ENCODE data around the gene BTBD16. TPM values are rescaled to one million over a fixed set of nuclear protein-coding genes. Genes with fewer than 3 reads are reported as not detected.
A peak's percentile ranks its signal among the peaks of the same experiment; 100 is the strongest.

The BTBD16 gene
- total RNA-seq, 2 experiments from 2014 or later = not detected

DNA sequence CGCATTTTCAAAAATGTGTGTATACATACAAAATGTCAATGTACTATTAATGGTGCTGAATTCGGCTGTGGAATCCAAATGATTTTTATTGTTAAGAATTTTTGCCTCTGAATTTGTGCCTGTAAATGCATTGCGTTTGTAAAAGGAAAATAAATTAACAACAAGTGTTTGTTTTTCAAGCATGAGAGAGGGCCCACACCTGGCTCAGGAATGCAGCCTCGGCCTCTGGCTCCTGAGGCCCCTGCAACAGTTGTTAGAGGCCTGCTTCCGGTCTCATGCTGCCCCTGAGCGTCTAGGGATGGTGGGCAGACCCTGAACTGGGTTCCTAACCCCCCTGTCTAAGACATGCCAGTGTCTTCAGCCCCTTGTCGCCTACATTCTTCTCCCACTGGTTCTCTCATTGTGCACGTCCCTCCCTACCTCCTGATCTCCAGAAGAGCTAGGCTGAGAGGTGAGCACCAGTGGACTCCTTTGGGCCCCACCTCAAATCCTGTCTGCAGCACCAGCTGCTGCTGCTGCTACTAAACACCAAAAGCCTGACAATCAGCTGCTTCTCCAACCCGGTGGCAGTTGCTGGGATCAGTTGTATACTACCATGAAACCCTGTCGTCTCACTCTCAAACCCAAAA lies 1.9 kb upstream of the BTBD16 start:
- no peaks in the 10 kb centered on the region for H3K9me3 Mint-ChIP-seq
- H3K36me3 Mint-ChIP-seq (ENCODE audit: low read depth) = no peaks in the 10 kb centered on the region
- DNase-seq = no peak
- H3K4me1 Mint-ChIP-seq = no peaks in the 10 kb centered on the region
- no peak overlapping the region for H3K4me3 Mint-ChIP-seq
- no peak overlapping the region for H3K27ac Mint-ChIP-seq
- POLR2A ChIA-PET = no interaction called here
- CTCF ChIA-PET = interaction anchor here (0.6 to 2.7 kb wide), 6 partner anchors 7 to 244 kb away, joined by 3 to 23 read pairs (median 8); no protein-coding TSS in a partner anchor
- peaks cover 9% of the 10 kb centered on the region for H3K27me3 Mint-ChIP-seq

DNA sequence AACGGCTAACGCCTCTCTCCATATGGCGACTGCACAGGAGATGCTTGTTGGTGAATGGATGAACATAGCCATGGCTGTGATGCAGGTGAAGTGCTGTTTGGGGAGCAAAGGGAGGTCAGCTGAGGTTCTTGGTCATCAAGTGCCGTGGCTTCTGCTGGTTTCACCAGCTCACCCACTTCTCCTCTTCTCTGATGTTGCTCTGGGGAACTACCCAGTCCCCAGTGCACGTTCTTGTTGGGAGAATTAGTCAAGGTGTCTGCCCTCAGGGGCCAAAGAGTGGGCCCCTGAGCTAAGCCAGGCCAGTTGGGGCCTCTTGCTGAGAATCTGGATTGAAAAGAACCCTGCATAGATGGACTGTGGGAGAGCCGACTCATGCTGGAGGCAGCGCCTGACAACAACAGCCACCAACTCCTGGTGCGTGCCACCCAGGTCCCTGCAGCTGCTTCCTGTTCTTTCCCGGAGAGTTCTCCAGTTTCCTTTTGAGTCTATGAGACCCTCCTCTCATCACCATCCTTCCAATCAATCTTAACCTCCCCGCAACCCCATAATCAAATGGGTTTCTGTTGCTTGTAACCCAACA lies 3.0 kb downstream of the BTBD16 start:
- Mint-ChIP-seq H3K4me3 (no peak overlapping the region), H3K4me1 (no peaks in the 10 kb centered on the region), H3K36me3 (ENCODE audit: low read depth) (no peaks in the 10 kb centered on the region), H3K9me3 (no peaks in the 10 kb centered on the region), H3K27ac (no peak overlapping the region), H3K27me3 (peaks cover 2% of the 10 kb centered on the region)
- no peak for DNase-seq
- ChIA-PET CTCF (no interaction called here), POLR2A (no interaction called here)

DNA sequence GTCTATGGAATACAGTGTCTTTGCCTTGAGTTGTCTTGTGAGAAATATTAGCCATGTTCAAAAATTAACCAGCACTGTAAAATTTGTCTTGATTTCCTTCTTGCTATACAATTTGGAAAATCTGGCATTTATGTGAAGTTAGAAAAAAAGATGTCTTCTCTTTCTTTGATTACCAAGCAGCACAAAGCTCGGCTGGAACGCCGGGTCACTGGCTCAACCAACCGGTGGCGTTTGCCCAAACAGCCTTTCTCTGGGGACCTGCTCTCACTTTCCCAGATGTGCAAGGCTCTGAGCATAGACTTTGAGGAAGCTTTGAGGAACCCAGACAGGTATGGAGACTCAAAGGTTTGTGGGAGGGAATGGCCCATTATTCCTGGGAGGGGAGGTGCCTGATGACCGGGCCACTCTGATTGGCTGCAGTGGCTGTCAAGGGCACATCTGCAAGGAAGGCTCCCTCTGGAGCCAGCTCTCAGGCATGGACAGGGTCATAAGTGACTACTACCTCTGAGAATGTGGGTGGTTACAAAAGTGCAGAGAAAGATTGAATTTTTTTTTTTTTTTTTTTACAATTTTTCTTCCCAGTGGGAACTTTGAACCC lies 5.6 kb downstream of the BTBD16 start:
- no peak overlapping the region for H3K4me3 Mint-ChIP-seq
- ChIA-PET POLR2A (no interaction called here), CTCF (interaction anchor here (1.0 to 1.3 kb wide), 2 partner anchors 8 to 162 kb away, joined by 3 read pairs; no protein-coding TSS in a partner anchor)
- no peaks in the 10 kb centered on the region for H3K4me1 Mint-ChIP-seq
- peaks cover 7% of the 10 kb centered on the region for H3K27me3 Mint-ChIP-seq
- no peak overlapping the region for H3K27ac Mint-ChIP-seq
- no peak for DNase-seq
- H3K36me3 Mint-ChIP-seq (ENCODE audit: low read depth) = no peaks in the 10 kb centered on the region
- H3K9me3 Mint-ChIP-seq = no peaks in the 10 kb centered on the region

DNA sequence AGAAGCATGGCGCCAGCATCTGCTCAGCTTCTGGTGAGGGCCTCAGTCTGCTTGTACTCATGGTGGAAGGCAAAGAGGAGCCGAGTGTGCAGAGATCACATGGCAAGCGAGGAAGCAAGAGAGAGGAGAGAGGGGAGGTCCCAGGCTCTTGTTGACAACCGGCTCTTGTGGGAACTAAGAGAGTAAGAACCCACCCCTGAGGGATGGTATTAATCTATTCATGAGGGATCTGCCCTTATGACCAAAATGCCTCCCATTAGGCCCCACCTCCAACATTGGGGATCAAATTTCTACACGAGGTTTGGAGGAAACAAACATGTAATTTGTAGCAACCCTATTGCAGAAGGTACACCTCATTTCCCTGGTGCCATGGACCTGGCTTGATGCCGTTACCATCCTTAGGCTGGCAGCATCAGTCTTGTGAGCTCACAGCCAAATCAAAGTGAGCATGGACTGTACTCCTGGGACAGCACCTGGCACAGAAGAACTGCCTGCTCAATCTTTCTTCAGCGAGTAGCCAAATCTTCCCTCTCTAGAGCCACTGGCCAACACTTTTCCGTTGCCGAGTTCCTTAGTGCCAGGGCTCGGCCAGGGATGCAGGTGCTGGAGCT lies 6.5 kb downstream of the BTBD16 start:
- Mint-ChIP-seq H3K27me3 (peaks cover 7% of the 10 kb centered on the region), H3K36me3 (ENCODE audit: low read depth) (no peaks in the 10 kb centered on the region), H3K4me1 (no peaks in the 10 kb centered on the region), H3K9me3 (no peaks in the 10 kb centered on the region), H3K4me3 (no peak overlapping the region), H3K27ac (no peak overlapping the region)
- no peak for DNase-seq
- POLR2A ChIA-PET = no interaction called here
- CTCF ChIA-PET = interaction anchor here (1.1 to 3.5 kb wide), 2 partner anchors 10 to 21 kb away, joined by 4 to 14 read pairs; no protein-coding TSS in a partner anchor

DNA sequence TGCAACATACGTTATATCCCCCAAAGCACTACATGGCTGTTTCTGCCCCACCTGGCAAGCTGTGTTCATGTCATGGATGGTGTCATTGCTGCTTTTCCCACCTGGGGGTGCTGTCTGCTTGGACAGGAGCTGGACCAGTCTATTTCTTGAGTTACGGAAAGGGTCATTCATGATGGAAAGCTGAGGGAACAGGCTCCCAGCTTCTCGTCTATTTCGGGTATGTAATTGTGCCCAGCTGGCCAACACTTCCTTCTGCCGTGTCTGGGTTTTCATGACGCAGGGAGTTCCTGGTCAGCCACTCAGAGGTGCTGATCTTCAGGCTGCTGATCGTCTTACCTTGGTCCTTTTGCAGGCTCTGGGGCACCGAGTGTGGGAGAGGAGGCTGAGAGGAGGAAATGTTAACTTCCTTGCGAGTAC lies 8.6 kb downstream of the BTBD16 start:
- no peak overlapping the region for H3K27ac Mint-ChIP-seq
- DNase-seq = peak; percentile 27
- CTCF ChIA-PET = interaction anchor here (1.1 to 3.5 kb wide), 6 partner anchors 12 to 286 kb away, joined by 3 to 18 read pairs (median 5); no protein-coding TSS in a partner anchor
- H3K36me3 Mint-ChIP-seq (ENCODE audit: low read depth) = no peaks in the 10 kb centered on the region
- H3K4me3 Mint-ChIP-seq = no peak overlapping the region
- no peaks in the 10 kb centered on the region for H3K9me3 Mint-ChIP-seq
- H3K27me3 Mint-ChIP-seq = peaks cover 9% of the 10 kb centered on the region
- no peaks in the 10 kb centered on the region for H3K4me1 Mint-ChIP-seq
- POLR2A ChIA-PET = no interaction called here

DNA sequence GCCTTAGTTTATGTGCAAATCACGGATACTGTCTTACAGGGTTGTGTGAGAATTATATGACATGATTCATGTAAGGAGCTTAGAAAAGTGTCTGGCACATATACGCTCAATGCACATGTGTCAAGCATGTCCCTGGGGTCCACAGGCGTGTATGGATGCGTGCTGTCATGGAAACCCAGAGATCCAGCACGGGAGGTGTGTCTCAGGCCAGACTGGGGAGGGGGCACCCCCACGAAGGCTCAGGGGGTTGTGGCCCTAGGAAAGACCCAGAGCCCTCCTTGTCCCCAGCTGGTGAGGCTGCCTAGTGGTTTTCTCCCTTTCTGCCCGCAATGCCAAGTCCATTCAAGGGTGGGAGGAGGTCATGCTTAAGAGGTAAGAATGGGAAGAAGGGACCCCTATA lies 9.1 kb downstream of the BTBD16 start:
- H3K4me1 Mint-ChIP-seq = no peaks in the 10 kb centered on the region
- no peak for DNase-seq
- H3K27ac Mint-ChIP-seq = no peak overlapping the region
- H3K4me3 Mint-ChIP-seq = no peak overlapping the region
- H3K9me3 Mint-ChIP-seq = no peaks in the 10 kb centered on the region
- ChIA-PET CTCF (interaction anchor here (1.1 to 3.5 kb wide), 6 partner anchors 12 to 285 kb away, joined by 3 to 18 read pairs (median 5); no protein-coding TSS in a partner anchor), POLR2A (no interaction called here)
- H3K36me3 Mint-ChIP-seq (ENCODE audit: low read depth) = no peaks in the 10 kb centered on the region
- H3K27me3 Mint-ChIP-seq = peaks cover 9% of the 10 kb centered on the region

DNA sequence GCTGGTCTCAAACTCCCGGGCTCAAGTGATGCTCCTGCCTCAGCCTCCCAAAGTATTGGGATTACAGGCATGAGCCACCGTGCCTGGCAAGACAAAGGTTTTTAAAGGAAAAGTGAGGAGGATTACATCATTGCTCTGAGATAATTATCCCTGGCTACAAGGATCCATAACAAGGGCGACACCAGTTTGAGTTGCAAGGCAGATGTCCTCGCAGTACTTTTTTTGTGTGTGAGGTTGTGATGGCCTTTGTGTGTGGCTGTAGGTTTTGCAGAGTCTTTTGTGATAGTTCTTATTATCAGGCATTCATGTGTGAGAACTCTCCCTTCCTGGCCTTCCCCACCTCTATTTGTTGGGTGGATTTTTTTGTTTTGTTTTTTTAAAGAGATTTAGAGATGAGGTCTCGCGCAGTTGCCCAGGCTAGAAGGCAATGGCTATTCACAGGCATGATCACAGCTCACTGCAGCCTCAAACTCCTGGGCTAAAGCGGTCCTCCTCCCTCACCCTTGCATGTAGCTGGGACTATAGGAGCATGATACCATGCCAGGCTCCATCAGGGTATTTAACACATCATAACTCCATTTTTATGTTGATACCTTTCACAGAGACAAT lies 10.0 kb downstream of the BTBD16 start:
- Mint-ChIP-seq H3K27ac (no peak overlapping the region), H3K27me3 (peaks cover 9% of the 10 kb centered on the region), H3K9me3 (no peaks in the 10 kb centered on the region), H3K4me3 (no peak overlapping the region), H3K4me1 (no peaks in the 10 kb centered on the region), H3K36me3 (ENCODE audit: low read depth) (no peaks in the 10 kb centered on the region)
- POLR2A ChIA-PET = no interaction called here
- CTCF ChIA-PET = no interaction called here
- DNase-seq = no peak

DNA sequence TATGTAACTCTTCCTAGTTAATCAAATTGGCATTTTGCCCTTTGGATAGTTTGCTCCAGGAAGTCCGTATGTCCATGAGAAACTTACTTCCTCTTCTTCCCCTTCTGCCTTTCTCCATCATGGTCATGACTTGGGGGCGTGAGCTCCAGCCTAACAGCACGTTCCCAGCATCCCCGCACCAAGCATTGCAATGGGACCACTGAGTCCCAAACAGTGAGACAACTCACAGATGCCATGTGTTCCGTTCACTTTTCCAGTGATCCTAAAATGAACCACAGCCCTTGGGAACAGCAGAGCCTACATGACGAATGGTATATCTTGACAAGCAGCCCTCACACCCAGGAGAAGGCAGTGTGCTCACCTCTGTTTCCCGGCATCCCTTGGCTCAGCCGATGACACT lies 10.7 kb downstream of the BTBD16 start:
- no peak overlapping the region for H3K27ac Mint-ChIP-seq
- no peaks in the 10 kb centered on the region for H3K9me3 Mint-ChIP-seq
- H3K36me3 Mint-ChIP-seq (ENCODE audit: low read depth) = no peaks in the 10 kb centered on the region
- no peaks in the 10 kb centered on the region for H3K4me1 Mint-ChIP-seq
- DNase-seq = no peak
- ChIA-PET POLR2A (no interaction called here), CTCF (no interaction called here)
- H3K4me3 Mint-ChIP-seq = no peak overlapping the region
- peaks cover 9% of the 10 kb centered on the region for H3K27me3 Mint-ChIP-seq

DNA sequence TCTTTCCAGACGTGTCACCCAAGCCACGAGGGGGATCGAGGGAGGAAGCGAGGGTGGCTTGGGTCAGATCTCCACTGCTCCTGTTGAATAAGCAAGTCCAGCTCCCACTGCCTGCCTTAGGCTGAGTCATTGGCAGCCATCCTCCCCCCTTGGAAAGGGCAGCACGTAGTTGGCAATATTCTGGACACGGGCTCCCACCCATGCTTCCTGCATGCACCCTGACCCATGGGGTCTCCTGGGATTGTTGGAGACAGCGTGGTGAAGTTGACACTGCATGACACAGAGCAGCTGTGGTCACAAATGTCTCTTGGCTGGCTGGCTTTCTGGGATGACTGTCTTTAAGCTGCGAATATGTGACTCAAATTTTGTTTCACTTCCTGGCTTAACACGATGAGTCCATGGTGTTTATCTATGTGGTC lies 11.2 kb downstream of the BTBD16 start:
- Mint-ChIP-seq H3K4me1 (no peaks in the 10 kb centered on the region), H3K27ac (no peak overlapping the region), H3K4me3 (no peak overlapping the region), H3K27me3 (peaks cover 9% of the 10 kb centered on the region), H3K36me3 (ENCODE audit: low read depth) (no peaks in the 10 kb centered on the region), H3K9me3 (no peaks in the 10 kb centered on the region)
- POLR2A ChIA-PET = no interaction called here
- CTCF ChIA-PET = no interaction called here
- no peak for DNase-seq

DNA sequence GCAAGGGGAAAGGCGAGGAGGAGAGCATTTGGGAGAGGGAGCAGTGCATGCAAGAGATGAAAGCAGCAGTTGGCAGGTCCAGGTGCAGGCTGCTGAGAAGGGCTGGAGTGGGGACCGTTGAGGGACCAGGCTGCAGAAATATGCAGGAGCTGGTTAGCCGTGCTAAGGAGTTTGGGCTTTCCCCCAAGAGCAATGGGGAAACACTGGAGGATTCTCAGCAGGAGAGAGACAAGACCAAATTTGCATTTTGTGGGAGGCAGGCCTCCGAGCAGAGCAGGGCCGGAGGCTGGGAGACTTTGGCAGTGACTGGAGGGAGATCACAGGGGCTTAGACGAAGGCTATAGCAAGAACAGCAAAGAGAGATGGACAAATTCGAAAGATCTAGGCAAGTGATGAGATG lies 11.8 kb downstream of the BTBD16 start:
- peaks cover 9% of the 10 kb centered on the region for H3K27me3 Mint-ChIP-seq
- no peaks in the 10 kb centered on the region for H3K9me3 Mint-ChIP-seq
- no peaks in the 10 kb centered on the region for H3K4me1 Mint-ChIP-seq
- no peaks in the 10 kb centered on the region for H3K36me3 Mint-ChIP-seq (ENCODE audit: low read depth)
- ChIA-PET POLR2A (no interaction called here), CTCF (no interaction called here)
- H3K4me3 Mint-ChIP-seq = no peak overlapping the region
- no peak overlapping the region for H3K27ac Mint-ChIP-seq
- no peak for DNase-seq

DNA sequence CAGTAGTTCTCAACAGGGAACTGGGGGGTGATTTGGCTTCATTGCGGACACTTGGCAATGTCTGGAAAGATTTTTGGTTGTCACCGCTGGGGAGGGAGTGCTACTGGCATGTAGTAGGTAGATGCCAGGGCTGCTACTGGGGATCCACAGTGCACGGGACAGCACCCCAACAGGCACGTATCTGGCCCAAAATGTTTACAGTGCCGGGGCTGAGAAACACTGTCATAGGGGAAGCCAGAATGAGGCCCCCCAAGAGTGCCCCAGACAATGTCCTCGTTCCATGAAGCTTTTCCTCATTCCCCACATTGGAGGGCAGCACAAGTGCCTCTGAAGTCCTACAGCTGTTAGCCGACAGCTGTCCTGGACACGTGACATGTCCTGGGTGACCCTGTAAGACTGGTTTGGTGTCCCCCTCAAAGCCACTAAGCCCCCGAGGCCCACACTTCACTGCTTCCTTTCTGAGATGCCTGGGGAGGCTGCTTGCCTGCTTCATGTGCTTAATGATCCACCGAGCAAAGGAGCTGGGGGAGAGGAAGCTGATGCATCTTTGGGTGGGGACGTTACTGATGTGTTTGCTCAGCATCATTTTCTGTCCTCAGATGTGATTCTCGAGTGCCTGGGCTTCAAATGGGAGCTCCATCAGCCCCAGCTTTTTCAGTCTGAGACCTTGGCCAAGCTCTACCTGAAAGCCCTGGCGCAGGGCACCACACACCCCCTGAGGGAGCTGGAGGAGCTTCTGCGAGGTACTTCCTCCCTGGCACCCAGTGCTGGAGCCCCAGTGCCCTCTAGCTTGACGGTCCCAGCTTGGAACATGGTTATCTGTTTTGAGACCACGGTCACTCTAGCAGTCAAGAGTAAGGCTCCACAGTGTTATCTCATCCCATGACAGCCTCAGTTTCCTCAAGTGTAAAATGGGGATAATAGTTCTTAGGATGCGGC lies 14.7 kb downstream of the BTBD16 start:
- H3K9me3 Mint-ChIP-seq = no peaks in the 10 kb centered on the region
- ChIA-PET POLR2A (no interaction called here), CTCF (interaction anchor here (0.9 to 1.2 kb wide), 2 partner anchors 15 to 59 kb away, joined by 3 read pairs; partner anchors contain the start of gene BTBD16)

DNA sequence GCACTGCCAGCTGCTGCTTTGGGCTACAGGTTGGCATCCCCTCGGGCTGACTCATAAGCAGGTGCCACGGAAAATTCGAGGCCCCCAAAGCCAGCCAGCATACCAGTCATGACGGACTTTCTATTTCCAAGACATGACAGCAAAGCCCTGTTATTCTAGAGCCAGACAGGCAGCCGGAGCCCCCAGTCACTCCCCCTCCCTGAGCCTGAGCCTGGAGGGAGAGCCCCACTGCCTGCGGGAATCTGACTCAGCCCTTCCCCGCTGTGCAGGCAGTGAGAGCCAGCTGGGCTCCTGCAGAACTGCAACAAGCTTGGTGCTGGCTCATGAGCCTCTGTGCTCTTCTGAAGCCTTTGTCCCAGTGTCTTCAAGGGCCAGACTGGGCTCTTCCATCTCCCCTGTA lies 15.8 kb downstream of the BTBD16 start:
- POLR2A ChIA-PET = no interaction called here
- Mint-ChIP-seq H3K4me1 (peaks cover 4% of the 10 kb centered on the region), H3K27ac (no peak overlapping the region), H3K4me3 (no peak overlapping the region), H3K27me3 (peaks cover 6% of the 10 kb centered on the region), H3K36me3 (ENCODE audit: low read depth) (no peaks in the 10 kb centered on the region), H3K9me3 (no peaks in the 10 kb centered on the region)
- no peak for DNase-seq
- CTCF ChIA-PET = no interaction called here

More for the DNA sequence above, 14.7 kb downstream of the BTBD16 start:
- Mint-ChIP-seq H3K36me3 (ENCODE audit: low read depth) (no peaks in the 10 kb centered on the region), H3K27ac (no peak overlapping the region), H3K4me1 (peaks cover 4% of the 10 kb centered on the region), H3K4me3 (no peak overlapping the region), H3K27me3 (peaks cover 11% of the 10 kb centered on the region)
- no peak for DNase-seq

Data from activated CD4-positive, alpha-beta memory T cell treated with anti-CD3 and anti-CD28 coated beads, Interleukin-2, amount 10 ng/mL, durations not matched to agents 7 days and 5 days (primary cell).